ENCODE results near the gene NAV3.
A peak's percentile ranks its signal among the peaks of the same experiment; 100 is the strongest.

The NAV3 gene

DNA sequence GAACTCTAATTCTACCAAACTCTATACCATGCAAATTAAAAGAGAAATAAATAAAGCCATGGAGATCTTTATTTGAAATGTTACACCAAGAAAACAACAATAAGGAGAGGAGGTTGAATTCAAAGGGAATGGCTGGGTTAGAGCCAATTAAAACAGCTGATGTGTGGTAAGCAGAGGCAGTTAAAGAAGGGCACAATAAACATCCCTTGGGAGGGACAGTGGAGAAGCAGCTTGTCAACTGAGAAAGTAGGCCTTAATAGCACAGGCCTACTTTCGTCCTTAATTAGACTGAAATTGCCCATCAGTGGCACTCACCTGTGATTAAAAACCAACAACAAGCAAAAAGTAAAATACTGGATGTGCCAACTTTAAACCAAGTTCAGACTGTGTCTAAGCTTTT lies 16.3 kb upstream of the NAV3 start:
- TF ChIP-seq CTCF (IDR thresholded peaks at IDR 0.05; ENCODE audit: borderline replicate concordance, control extremely low read depth, extremely low read depth, insufficient read depth, missing control alignments) = no peak
- in situ Hi-C loops (cut with MboI; ENCODE audit: low sequenced_read_pairs, unreplicated experiment) = loop anchor here (25.0 kb wide), 1 partner anchor 102 kb away; no protein-coding TSS in a partner anchor
- DNase-seq (ENCODE audit: low spot score) = no peak

GRCh38 chr12:77816196-77816595 lies 14.5 kb upstream of the NAV3 start:
- in situ Hi-C loops (cut with MboI; ENCODE audit: low sequenced_read_pairs, unreplicated experiment) = loop anchor here (25.0 kb wide), 1 partner anchor 104 kb away; no protein-coding TSS in a partner anchor
- peak; percentile 22 for DNase-seq (ENCODE audit: low spot score)
- no peak for TF ChIP-seq CTCF (IDR thresholded peaks at IDR 0.05; ENCODE audit: borderline replicate concordance, control extremely low read depth, extremely low read depth, insufficient read depth, missing control alignments)

DNA sequence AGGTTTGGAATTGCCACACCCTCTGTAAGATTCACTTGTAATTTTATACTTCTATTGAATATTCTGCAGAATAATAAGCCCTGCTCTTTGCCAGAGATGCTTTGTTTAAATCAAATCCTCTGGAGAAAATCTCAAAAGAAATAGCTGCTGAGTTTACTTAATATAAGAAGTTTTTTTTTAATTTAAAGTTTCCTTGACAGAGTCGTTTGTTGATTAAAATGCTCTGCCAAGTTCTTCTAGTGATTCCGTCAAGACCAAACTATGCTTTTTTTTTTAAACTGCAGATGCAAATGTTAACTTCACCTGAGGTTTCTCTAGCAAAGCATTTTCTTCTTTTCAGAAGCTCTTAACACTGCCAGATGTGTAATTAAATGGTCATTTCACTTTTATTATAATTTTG lies 13.4 kb upstream of the NAV3 start:
- no peak for TF ChIP-seq CTCF (IDR thresholded peaks at IDR 0.05; ENCODE audit: borderline replicate concordance, control extremely low read depth, extremely low read depth, insufficient read depth, missing control alignments)
- no peak for DNase-seq (ENCODE audit: low spot score)
- in situ Hi-C loops (cut with MboI; ENCODE audit: low sequenced_read_pairs, unreplicated experiment) = loop anchor here (25.0 kb wide), 1 partner anchor 105 kb away; no protein-coding TSS in a partner anchor

GRCh38 chr12:77818351-77818750 lies 12.3 kb upstream of the NAV3 start:
- in situ Hi-C loops (cut with MboI; ENCODE audit: low sequenced_read_pairs, unreplicated experiment) = loop anchor here (25.0 kb wide), 1 partner anchor 106 kb away; no protein-coding TSS in a partner anchor
- no peak for DNase-seq (ENCODE audit: low spot score)
- no peak for TF ChIP-seq CTCF (IDR thresholded peaks at IDR 0.05; ENCODE audit: borderline replicate concordance, control extremely low read depth, extremely low read depth, insufficient read depth, missing control alignments)

- DNase-seq (ENCODE audit: low spot score) = no peak
- in situ Hi-C loops (cut with MboI; ENCODE audit: low sequenced_read_pairs, unreplicated experiment) = loop anchor here (25.0 kb wide), 1 partner anchor 109 kb away; no protein-coding TSS in a partner anchor
- TF ChIP-seq CTCF (IDR thresholded peaks at IDR 0.05; ENCODE audit: borderline replicate concordance, control extremely low read depth, extremely low read depth, insufficient read depth, missing control alignments) = no peak
These were observed 8.9 kb upstream of the NAV3 start for GRCh38 chr12:77821699-77822203.

GRCh38 chr12:77833329-77833728 lies 2.6 kb downstream of the NAV3 start:
- no peak for DNase-seq (ENCODE audit: low spot score)
- in situ Hi-C loops (cut with MboI; ENCODE audit: low sequenced_read_pairs, unreplicated experiment) = no loop called here
- TF ChIP-seq CTCF (IDR thresholded peaks at IDR 0.05; ENCODE audit: borderline replicate concordance, control extremely low read depth, extremely low read depth, insufficient read depth, missing control alignments) = no peak
